Embryonic facial prominence (tissue), 1 donor: ENCODE results near the gene SLC4A5.
"Not testable (repeated sequence)": the region's sequence is repeated elsewhere in the genome, so short reads cannot be mapped to it uniquely, and the experiment has no call there.

Experiments used
- DNase-seq: peaks from one replicate; pipeline ENCODE4 v3.0.0-alpha.2; 2016; ENCODE audit errors: extremely low spot score

SLC4A5 gene

DNA sequence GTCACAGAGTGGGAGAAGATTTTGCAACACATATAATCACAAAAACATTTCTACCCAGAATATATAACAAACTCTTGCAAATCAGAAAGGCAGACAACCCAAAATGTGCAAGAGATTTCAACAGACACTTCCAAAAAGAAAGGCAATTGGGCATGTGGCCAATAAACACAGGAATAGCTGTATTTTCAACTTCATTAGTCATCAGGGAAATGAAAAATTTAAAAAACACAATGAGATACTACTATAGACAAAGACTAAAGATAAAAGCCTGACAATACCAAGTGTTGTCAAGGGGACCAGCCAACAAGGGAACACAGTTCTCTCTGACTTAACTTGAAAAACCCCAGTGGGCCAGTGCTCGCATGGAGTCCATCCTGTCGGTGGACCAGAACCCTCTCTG is 104.3 kb downstream of the SLC4A5 start:
- no peak for DNase-seq

DNA sequence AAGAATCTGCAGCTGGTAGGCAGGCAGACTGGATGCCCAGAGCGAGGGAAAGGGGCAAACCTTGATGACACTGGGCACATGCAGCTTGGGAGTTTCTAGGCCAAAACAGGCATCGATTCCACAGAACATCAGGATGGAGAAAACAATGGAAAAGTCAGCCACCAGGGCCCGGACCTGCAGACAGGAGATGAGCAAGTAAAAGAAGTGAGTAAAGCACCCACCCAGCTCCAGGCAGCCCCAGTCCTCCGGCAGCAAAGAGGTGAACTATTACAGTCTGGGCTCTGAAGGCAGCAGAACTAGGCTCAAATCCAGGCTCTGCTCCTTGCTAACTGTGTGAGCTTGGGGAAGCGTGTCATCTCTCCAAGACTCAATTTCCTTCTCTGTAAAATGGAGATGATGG is 108.2 kb downstream of the SLC4A5 start:
- DNase-seq, result no peak

DNA sequence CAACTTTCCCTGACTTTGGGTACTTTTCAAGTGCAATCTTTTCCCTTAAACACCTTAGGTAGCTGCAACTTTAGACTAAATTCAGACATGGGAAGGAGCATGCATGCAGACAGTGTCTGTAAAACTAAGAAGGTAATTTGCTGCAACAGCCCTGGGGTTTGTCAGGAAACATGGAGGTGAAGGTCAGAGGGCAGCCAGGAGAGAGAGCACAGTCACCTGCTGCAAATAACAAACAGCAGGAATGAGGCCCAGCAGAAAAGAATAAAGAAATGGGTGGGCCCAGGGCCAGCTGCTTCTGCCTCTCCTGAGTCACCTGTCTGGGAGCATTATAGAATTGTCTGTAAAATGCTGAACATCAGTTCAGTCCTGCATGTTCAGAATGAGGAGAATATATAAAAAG is 109.6 kb downstream of the SLC4A5 start:
- no peak for DNase-seq

GRCh38 chr2:74232426-74232825 is 110.8 kb downstream of the SLC4A5 start:
- no peak for DNase-seq

DNA sequence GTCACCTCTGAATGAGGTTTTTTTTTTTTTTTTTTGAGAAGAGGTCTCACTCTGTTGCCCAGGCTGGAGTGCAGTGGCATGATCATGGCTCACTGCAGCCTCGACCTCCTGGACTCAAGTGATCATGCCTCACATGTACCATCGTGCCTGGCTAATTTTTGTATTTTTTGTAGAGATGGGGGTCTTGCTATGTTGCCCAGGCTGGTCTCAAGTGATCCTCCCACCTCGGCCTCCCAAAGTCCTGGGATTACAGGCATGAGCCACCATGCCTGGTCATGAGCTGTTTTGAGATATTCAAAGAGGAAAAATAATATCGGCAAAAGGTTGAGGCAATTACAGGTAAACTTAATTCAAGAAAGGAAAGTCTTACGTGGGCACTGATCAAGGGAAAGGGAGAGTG is 113.4 kb downstream of the SLC4A5 start:
- DNase-seq, result not testable (repeated sequence)

GRCh38 chr2:74228772-74229171 is 114.4 kb downstream of the SLC4A5 start:
- no peak for DNase-seq

DNA sequence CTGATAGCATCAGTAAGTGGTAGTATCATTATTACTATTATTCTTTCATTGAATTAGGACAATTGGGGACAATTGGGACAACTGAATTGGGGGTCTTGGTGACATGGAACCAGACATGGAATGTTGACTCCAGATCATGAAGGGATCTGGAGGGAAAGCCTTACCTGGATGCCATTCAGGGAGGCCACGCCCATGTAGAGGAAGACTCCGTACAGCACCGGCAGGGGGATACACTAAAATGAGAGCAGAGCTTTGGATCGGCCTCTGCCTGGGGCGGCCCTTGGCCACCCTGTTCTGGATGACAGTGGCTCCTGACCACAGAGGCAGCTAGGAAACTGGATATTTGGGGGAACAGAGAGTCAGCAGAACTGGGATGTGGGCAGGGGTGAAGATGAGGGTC is 115.6 kb downstream of the SLC4A5 start:
- DNase-seq, result no peak

DNA sequence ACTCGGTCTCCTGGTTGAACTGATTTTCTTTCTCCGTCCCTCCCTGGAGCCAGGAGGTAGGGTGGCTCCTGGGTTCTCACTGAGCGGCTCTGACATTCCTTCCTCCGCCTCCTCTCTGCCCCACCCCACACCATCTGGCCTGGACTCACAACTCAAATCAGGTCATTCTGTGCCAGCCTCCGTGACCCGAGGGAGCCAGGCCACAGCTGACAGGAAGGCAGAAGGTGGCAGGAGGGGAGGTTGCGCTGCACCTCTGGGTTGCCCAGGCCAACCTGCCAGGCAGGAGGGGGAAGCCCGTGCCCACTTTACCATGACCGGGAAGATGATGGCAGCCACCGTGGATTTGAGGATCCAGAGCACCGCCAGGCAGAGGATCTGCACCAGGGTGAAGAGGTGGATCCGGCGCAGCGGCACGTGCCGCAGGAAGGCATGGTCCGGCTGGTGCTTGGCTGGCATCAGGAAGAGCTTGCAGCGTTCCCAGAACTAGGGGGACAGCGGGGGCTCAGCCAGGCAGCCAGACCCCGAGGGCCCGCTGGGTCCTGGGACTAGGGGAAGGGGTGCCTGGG is 116.5 kb downstream of the SLC4A5 start:
- no peak for DNase-seq

DNA sequence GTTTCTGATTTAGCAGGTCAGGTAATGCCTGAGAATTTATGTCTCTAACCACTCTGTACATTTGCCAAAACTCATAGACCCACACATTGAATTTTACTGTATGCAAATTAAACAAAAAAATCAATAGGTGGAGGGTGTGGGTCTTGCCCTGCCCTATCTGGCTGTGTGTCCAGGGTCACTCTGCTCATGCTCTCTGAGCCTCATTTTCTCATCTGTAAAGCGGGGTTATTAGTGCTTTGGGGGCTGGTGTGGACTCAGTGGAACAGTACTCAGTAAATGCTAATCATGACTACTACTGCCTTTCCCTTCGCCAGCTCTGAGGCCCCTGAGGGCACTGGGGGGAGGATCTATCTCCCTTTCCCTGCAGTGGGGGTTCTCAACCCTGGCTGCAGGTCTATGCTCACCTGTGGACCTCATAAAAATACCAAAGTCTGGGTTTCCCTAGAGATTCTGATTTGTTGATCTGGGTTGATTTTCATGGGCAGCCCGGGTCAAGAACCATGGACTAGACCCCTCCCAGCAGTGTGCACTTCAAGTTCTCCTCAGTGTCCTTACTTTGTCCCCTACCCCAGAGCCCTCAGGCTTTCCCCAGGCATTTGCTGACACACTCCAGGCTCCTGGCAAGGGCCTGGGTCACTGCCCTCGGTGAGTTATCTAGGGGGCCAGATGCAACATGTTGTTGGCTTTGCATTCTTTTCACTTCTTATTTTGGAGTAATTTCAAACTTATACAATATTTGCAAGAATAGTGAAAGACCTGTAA is 117.3 kb downstream of the SLC4A5 start:
- DNase-seq, result no peak

GRCh38 chr2:74223941-74224770 is 119.1 kb downstream of the SLC4A5 start:
- DNase-seq, result no peak

- DNase-seq, result no peak
Measured at GRCh38 chr2:74222300-74222650, 120.9 kb downstream of the SLC4A5 start.

DNA sequence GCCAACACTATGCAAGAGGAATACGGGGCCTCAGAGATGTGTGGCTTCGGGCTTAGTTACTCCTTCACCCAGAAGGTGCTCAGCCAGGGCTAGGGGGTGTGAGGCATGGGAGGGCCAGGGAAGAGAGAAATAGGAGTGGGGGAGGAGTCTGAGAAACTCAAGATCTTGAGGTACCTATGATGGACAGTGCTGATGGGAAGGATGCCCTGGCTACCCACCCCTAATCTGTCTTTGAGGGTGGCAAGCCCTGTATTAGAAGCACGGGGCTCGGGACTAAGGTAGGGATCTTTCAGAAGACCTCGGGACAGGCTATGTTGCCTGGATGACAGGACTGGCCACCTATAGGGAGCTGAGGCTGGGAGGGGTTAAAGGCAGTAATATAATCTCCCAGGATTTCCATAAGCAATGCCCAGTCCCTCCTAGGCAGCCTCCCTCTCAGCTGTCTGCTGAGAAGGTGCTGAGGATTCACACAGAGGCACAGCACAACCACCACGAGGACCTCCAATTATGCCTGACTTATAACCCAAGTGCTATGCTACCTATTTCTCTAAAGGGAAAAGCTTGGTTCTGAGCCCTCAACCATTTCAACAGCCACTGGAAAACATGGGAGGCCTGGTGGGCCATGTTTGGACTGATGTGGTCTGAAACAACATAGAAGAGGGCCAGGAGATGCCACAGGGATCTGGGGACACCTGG is 121.5 kb downstream of the SLC4A5 start:
- no peak for DNase-seq

- no peak for DNase-seq
Measured at GRCh38 chr2:74221091-74221490, 122.1 kb downstream of the SLC4A5 start.

DNA sequence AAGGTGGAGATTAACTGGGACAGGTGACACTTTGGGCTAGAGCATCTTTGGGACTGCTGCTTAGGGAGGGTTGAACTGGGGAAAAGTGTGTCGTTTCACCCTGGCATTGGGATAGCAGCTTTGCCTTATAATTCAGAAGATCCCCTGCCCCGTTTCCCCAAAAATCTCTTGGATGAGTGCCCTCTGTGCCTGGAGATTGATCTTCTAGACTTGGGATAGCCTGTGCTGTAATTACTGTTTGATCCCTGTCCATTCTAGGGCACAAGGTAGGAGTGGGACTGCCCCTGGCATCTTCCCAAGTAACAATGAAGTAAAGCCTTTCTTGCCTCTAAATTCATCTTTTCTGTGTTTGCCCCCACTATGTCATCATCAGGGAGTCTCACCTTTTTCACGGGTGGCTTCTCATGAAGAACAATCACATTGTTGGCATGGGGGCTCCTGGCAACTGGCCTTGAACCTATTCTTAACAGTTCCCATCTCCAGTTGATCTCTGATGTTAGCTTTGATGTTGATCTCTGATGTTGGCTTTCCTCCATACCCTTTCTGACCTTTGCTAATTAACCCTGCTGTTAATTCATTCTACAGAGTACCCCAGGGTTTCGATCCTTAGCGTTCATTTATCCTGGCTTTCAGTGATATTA is 123.2 kb downstream of the SLC4A5 start:
- DNase-seq, result no peak

DNA sequence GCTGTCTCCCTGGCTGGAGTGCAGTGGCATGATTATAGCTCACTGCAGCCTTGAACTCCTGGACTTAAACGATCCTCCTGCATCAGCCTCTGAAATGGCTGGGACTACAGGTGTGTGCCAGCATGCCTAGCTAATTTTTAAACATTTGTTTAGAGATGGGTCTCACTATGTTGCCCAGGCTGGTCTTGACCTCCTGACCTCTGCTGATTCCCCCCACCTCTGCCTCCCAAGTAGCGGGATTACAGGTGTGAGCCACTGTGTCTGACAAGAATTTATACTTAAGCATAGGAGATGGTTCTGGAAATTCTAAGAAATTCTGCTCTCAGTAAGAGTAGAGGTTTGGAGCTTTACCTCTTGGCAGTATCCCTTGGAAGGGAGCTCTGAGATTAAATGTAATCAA is 126.6 kb downstream of the SLC4A5 start:
- DNase-seq, result no peak

- DNase-seq, result not testable (repeated sequence)
Measured at GRCh38 chr2:74215771-74216170, 127.4 kb downstream of the SLC4A5 start.

DNA sequence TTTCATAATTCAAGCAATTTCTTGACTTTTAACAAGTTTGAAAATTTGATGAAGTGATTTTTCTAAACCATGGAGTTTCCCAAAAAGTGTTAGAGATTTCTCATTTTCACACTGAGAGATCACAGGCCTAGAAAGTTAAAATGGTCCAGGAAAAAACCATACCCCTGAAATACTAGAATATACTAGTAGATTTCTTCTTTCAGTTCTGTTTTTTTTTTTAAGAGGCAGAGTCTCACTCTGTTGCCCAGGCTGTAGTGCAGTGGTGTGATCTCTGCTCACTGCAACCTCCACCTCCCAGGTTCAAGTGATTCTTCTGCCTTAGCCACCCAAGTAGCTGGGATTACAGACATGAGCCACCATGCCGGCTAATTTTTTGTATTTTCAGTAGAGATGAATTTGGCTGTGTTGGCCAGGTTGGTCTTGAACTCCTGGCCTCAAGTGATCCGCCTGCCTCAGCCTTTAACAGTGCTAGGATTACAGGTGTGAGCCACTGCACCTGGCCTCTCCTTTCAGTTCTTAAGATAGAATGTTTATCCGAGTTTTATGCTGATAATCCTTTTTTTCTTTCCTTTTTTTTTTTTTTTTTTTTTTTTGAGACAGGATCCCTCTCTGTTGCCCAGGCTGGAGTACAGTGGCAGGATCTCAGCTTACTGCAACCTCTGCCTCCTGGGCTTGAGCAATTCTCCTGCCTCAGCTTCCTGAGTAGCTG is 130.4 kb downstream of the SLC4A5 start:
- no peak for DNase-seq

DNA sequence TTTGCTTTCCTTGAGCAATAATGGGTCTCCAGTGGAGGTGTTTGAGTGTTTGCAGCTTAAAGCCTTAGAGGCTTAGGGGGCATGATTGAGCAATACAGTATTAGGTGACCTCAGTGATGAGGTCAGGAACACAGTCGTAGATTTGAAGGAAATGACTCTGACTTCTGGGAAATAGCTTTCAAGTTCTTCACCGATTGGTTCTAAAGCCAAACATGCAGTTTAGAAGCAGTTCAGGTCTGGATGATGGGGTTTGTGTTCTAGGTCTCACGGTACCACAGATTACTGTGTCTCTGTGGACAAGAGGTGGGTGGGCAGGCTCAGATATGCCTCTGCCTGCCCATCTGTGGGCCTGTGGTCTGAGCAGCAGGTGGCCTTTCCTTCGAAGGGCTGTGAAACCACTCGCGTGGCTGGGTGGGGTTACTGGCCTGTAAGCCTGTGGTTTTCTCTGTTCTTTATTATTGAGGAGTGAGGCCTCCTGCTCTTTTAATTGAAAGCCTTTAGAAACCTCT is 137.0 kb downstream of the SLC4A5 start:
- no peak for DNase-seq

GRCh38 chr2:74205596-74205995 is 137.6 kb downstream of the SLC4A5 start:
- no peak for DNase-seq

DNA sequence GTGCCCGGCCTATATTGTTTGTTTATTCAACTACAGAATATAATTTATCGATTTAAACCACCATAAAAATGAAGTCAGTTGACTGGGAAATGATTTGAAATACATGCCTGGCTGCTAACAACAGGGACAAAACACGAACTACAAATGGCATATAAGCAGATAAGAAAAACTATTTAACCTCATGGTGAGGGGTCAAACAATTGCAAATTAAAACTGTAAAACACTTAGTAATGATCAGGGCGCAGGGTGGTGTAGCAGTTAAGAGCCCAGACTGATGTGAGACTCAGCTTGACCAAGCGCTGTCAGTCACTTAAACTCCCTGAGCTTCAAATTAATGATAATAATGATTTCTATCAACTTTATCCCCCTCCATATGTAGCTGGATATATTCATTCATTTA is 138.1 kb downstream of the SLC4A5 start:
- no peak for DNase-seq

DNA sequence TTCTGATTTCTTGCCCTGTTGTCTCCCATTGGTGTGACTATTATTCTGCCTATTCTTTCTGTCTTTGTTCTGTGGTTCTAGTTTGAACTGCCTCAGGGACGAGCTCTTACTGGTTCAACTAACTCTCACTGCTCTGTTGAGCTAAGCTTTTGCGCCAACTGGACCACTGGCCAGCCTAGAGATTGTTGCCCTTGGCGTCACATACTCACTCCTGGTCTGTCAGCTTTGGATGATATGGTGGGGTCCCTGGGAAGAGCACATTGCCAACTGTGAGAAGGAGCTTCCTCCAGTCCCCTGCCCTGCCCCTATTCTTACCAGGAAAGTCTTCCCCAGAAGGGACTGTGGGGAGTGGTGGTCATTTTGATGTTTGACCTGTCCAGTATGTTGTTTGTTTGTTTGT is 138.8 kb downstream of the SLC4A5 start:
- no peak for DNase-seq
